GM19035 (cell line): ENCODE results near the gene TSPAN32.

ENCODE experiments used
- ATAC-seq: cut with Tn5 transposase; IDR thresholded peaks from one replicate; pipeline ENCODE4 v1.9.1; 2021; ENCODE audit not compliant: unreplicated experiment

The TSPAN32 gene

DNA sequence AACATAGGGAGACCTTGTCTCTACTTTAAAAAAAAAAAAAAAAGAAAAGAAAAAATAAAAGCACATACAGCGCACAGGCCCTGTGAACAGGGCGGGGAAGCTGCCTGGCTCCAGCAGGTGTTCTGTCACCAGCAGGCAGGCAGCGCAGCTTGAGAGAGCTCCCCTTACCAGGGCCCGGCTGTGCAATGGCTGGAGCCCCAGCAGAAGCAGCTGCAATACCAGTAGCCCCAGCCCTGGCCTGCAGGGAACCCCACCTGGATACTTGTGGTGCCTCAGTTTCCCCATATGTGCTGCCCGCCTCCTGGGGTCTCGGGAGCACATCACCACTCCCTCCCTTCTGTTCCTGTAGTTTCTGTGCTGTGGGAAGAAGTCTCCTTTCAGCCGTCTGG, 12.3 kb downstream of the TSPAN32 start:
- ATAC-seq = no peak

- ATAC-seq = no peak
These were observed 12.9 kb downstream of the TSPAN32 start for GRCh38 chr11:2314525-2315394.

GRCh38 chr11:2315395-2316168, 13.8 kb downstream of the TSPAN32 start:
- no peak for ATAC-seq

DNA sequence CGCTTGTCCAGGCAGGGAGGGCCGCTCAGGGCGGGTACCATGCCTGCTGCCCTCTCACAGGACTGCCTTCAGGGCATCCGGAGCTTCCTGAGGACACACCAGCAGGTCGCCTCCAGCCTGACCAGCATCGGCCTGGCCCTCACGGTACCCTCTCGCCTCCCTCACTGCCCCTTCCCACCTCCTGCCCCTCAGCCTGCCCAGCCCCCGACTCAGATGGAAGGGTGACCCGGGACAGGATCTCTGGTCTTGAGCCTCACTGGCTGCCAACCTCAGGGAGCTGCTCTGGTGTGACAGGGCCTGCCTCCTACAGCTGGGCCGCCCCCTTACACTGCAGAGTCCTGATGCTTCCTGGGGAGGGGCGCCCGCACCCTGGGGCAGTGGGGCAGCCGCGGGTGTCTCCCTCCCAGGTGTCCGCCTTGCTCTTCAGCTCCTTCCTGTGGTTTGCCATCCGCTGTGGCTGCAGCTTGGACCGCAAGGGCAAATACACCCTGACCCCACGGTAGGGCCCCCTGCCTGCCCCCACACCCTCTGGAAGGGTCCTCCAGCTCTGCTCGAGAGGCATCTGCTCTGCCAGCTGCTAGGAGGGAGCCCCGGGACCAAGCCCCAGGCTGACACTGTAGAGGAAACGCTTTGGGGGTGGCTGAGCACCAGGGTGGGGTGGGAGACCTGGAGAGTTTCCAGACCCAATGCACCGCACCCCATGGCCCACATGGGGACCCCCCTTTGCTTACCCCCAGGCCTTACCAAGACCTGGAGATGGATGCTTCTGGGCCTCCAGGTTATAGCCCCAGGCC, 14.6 kb downstream of the TSPAN32 start:
- no peak for ATAC-seq

GRCh38 chr11:2316963-2317244, 15.1 kb downstream of the TSPAN32 start:
- ATAC-seq = no peak

GRCh38 chr11:2317354-2318050, 15.7 kb downstream of the TSPAN32 start:
- ATAC-seq = no peak

DNA sequence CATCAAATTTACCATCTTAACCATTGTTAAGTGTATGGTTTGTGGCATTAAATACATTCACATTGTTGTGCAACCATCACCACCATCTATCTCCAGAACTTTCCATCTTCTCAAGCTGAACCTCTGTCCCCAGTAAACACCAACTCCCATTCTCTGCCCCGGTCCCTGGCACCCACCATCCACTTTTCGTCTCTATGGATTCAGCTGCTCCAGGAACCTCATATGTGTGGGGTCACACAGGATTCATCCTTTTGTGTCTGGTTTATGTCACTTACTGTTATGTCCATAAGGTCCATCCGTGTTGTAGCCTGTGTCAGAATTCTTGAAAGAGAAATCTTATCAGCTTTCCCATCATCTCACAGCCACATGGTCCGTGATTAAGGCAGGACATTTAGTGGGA, 16.3 kb downstream of the TSPAN32 start:
- ATAC-seq = no peak

GRCh38 chr11:2318707-2319106, 16.9 kb downstream of the TSPAN32 start:
- no peak for ATAC-seq

DNA sequence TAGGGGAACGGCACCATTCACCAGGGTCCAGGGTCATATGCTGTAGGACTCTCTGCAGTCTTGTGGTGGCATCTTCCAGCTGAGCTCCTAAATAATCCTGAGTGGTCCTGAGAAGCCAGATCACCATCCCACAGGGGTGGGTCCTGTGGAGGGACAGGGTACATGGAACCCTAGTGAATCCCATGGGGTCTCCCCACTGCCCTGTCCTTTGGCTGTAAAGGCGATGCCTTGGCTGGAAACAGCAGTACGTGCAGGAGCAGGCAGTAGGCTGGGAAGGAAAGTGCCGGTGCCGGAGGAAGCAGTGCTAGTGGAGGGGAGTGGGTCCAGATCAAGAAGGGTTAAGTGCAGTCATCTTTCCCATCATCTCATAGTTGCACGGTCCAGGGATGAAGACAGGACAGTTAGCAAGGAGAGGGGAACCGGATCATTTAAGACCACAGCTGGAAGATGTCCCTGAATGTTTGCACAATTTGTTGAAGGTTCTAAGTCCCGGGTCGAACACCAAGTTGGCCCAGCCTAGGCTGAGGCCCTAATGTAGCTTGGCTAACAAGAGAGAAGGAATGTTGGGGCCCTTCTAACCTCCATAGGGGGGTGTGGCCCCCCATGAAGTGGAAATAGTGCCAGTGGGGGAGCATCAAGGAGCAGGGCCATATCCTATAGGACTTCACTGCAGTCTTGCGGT, 18.1 kb downstream of the TSPAN32 start:
- ATAC-seq = no peak

DNA sequence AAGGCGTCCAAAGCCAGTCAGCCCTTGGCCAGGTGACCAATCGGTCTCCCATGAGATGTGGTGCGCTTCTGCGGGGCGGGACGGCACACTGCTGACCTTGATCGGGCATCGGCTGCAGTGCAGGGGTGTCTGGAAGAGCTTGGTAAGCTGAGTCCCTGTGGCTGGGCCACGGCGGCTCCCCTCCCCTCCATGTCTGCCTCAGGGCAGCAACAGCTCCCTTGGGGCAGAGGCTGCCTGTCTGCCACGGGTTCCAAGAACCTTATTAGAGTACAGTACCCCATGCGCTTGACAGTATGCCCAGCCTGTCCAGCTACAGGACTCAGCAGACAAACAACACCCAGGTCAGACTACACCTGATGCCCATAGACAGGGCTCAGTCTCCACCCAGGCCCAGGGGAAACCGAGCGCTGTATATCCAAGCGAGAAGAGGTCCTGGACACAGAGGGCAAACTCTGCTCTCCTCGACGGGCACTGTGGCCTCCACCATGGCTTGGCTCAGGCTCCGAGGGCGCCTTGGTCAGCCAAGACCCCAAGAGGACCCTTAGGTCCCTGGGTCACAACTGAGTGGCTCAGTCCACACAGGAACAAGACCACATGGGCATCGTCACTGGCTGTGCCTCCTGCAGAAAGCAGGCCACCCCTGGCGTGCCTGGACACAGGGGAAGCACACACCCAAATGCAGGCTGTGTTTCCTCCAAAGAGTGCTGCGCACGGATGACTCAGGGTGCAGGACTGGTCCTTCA, 18.9 kb downstream of the TSPAN32 start:
- no peak for ATAC-seq

- no peak for ATAC-seq
These were observed 19.5 kb downstream of the TSPAN32 start for GRCh38 chr11:2321311-2321683.

GRCh38 chr11:2325123-2325522, 23.3 kb downstream of the TSPAN32 start:
- ATAC-seq = no peak

DNA sequence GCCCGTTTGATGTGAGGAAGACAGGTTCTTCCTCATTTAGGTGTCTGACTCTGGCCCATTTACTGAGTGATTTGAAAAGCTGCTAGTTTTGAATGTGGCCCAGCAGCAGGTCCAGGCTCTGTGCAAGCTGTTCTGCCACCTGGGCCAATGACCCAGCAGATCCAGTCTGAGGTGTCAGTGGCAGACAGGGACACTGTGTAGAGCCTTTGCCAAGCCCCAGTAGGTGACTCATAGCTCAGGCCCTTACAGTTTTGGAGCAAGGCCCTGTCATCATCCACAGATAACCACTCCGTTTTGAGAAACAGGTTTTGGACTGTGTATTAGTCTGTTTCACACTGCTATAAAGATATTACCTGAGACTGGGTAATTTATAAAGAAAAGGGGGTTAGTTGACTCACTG, 23.9 kb downstream of the TSPAN32 start:
- ATAC-seq = no peak

DNA sequence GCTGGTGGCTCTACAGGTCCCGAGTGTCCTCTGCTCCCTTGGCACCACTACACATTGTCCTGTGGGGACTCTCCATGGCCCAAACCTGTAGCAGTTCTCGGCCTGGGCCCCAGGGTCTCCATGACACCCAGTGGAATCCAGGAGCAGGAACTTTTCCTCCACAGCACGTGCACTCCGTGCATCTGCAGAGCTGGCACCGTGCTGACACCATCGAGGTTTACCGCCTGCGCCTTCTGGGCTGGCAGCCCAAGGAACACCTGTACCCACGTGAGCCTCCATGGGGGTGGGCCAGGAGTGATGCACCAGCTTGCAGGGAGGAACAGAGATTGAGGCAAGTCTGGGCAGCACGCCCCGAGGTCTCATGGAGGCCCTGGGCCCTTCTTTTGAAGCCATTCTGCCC, 25.2 kb downstream of the TSPAN32 start:
- ATAC-seq = no peak

GRCh38 chr11:2328021-2328420, 26.2 kb downstream of the TSPAN32 start:
- no peak for ATAC-seq

- no peak for ATAC-seq
These were observed 27.0 kb downstream of the TSPAN32 start for GRCh38 chr11:2328656-2329354.

DNA sequence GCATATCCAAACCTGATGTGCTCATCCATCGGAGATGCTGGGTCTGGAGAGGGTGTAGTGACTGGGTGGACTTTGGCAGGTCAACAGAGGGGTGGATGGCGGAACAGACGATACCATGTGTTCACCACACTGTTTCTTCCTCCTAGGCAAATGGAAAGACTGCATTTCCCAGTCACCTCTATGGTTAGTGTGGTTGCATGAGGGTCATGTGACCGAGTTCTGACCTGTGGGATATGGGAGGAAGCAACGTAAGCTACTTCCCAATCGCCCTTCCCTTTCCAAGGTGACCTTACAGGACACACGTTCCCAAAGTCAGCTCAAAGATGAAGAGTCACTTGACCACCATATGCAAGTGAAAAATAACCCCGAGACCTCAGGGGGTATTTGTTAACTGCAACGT, 27.7 kb downstream of the TSPAN32 start:
- ATAC-seq = no peak

GRCh38 chr11:2330696-2331095, 28.9 kb downstream of the TSPAN32 start:
- ATAC-seq = no peak

GRCh38 chr11:2331404-2331803, 29.6 kb downstream of the TSPAN32 start:
- no peak for ATAC-seq
